ENCODE measurements around the gene FADS2.

Gene FADS2

DNA sequence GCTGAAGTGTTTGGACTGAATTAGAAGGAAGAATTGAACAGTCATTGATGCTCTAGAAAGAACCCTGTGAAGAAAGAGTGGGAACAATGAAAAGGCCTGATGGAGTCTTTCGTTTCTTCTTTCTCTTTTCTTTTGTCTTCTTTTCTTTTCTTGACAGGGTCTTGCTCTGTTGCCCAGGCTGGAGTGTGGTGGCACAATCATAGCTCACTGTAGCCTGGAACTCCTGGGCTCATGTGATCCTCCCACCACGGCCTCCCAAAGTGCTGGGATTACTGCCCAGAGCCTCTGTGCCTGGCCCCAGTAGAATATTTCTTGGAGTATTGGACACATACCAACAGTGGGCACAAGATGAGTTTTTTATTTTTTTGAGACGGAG is 34.3 kb upstream of the FADS2 start:
- H3K27me3 ChIP-seq (ENCODE audit: control insufficient read depth, low read length): no peaks in the 10 kb centered on the region
- H3K36me3 ChIP-seq (ENCODE audit: control insufficient read depth, low read length): peaks cover 78% of the 10 kb centered on the region
- H3K4me3 ChIP-seq (ENCODE audit: low read length): peak overlapping the region; percentile 92
- H3F3A ChIP-seq (ENCODE audit: control insufficient read depth, insufficient read depth): peaks cover 11% of the 10 kb centered on the region
- no peak for TF ChIP-seq EZH2phosphoT487 (IDR thresholded peaks at IDR 0.05; ENCODE audit: borderline replicate concordance, low read length)
- TF ChIP-seq, protein P1, sequence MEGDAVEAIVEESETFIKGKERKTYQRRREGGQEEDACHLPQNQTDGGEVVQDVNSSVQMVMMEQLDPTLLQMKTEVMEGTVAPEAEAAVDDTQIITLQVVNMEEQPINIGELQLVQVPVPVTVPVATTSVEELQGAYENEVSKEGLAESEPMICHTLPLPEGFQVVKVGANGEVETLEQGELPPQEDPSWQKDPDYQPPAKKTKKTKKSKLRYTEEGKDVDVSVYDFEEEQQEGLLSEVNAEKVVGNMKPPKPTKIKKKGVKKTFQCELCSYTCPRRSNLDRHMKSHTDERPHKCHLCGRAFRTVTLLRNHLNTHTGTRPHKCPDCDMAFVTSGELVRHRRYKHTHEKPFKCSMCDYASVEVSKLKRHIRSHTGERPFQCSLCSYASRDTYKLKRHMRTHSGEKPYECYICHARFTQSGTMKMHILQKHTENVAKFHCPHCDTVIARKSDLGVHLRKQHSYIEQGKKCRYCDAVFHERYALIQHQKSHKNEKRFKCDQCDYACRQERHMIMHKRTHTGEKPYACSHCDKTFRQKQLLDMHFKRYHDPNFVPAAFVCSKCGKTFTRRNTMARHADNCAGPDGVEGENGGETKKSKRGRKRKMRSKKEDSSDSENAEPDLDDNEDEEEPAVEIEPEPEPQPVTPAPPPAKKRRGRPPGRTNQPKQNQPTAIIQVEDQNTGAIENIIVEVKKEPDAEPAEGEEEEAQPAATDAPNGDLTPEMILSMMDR (IDR thresholded peaks at IDR 0.05; ENCODE audit: low read depth, low read length, poor library complexity, severe bottlenecking): no peak
- peaks cover 44% of the 10 kb centered on the region for H3K4me1 ChIP-seq (ENCODE audit: control insufficient read depth, low read length)
- no peaks in the 10 kb centered on the region for H3K9me2 ChIP-seq (replicated peaks; ENCODE audit: control insufficient read depth, low read length)
- H3K4me2 ChIP-seq (ENCODE audit: low read length): peak overlapping the region; percentile 74
- peaks cover 26% of the 10 kb centered on the region for H4K20me1 ChIP-seq (ENCODE audit: control insufficient read depth, insufficient read depth, low read depth, low read length)
- peaks cover 95% of the 10 kb centered on the region for H3K79me2 ChIP-seq (ENCODE audit: control insufficient read depth, low read length)
- H3K9me3 ChIP-seq (ENCODE audit: control insufficient read depth, insufficient read depth, low read length): no peaks in the 10 kb centered on the region
- peak overlapping the region; percentile 71 for H3K27ac ChIP-seq (ENCODE audit: low read depth, low read length)

DNA sequence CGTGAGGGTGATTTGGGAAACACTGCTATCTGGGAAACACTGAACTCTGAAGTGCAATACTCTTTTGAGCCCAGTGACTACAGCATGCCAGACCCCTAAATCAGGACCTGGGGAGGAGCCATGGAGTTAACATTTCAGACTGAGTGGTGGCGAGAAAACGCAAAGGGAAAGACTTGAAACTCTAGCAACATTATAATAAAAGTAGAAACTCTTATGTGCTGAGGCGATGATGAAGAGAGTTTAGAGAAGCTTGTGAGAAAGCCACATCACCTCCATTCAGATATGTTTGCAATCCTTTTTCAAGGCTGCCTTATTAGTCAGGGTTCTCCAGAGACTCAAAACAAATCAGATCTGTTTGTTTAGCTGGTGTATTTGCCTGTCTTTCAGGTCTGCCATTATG is 33.5 kb upstream of the FADS2 start:
- no peaks in the 10 kb centered on the region for H3K9me2 ChIP-seq (replicated peaks; ENCODE audit: control insufficient read depth, low read length)
- H3K4me1 ChIP-seq (ENCODE audit: control insufficient read depth, low read length): peaks cover 44% of the 10 kb centered on the region
- peak overlapping the region; percentile 74 for H3K4me2 ChIP-seq (ENCODE audit: low read length)
- peaks cover 11% of the 10 kb centered on the region for H3F3A ChIP-seq (ENCODE audit: control insufficient read depth, insufficient read depth)
- no peak for TF ChIP-seq EZH2phosphoT487 (IDR thresholded peaks at IDR 0.05; ENCODE audit: borderline replicate concordance, low read length)
- TF ChIP-seq, protein P1 (IDR thresholded peaks at IDR 0.05; ENCODE audit: low read depth, low read length, poor library complexity, severe bottlenecking): no peak
- H3K9me3 ChIP-seq (ENCODE audit: control insufficient read depth, insufficient read depth, low read length): no peaks in the 10 kb centered on the region
- peaks cover 76% of the 10 kb centered on the region for H3K36me3 ChIP-seq (ENCODE audit: control insufficient read depth, low read length)
- peaks cover 98% of the 10 kb centered on the region for H3K79me2 ChIP-seq (ENCODE audit: control insufficient read depth, low read length)
- peaks cover 26% of the 10 kb centered on the region for H4K20me1 ChIP-seq (ENCODE audit: control insufficient read depth, insufficient read depth, low read depth, low read length)
- peak overlapping the region; percentile 92 for H3K4me3 ChIP-seq (ENCODE audit: low read length)
- H3K27me3 ChIP-seq (ENCODE audit: control insufficient read depth, low read length): no peaks in the 10 kb centered on the region
- H3K27ac ChIP-seq (ENCODE audit: low read depth, low read length): no peak overlapping the region

DNA sequence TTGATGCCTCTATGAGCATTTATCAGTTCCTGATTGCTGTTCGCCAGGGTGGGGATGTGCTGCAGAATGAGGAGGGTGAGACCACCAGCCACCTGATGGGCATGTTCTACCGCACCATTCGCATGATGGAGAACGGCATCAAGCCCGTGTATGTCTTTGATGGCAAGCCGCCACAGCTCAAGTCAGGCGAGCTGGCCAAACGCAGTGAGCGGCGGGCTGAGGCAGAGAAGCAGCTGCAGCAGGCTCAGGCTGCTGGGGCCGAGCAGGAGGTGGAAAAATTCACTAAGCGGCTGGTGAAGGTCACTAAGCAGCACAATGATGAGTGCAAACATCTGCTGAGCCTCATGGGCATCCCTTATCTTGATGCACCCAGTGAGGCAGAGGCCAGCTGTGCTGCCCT is 32.6 kb upstream of the FADS2 start:
- Histone ChIP-seq H3K27me3 (ENCODE audit: control insufficient read depth, low read length) (no peaks in the 10 kb centered on the region), H3K79me2 (ENCODE audit: control insufficient read depth, low read length) (peaks cover 98% of the 10 kb centered on the region), H3K36me3 (ENCODE audit: control insufficient read depth, low read length) (peaks cover 76% of the 10 kb centered on the region), H3K27ac (ENCODE audit: low read depth, low read length) (no peak overlapping the region), H3K9me3 (ENCODE audit: control insufficient read depth, insufficient read depth, low read length) (no peaks in the 10 kb centered on the region), H3K4me3 (ENCODE audit: low read length) (no peak overlapping the region; the same call in 1 of the 2 replicates), H3K9me2 (replicated peaks; ENCODE audit: control insufficient read depth, low read length) (no peaks in the 10 kb centered on the region), H3F3A (ENCODE audit: control insufficient read depth, insufficient read depth) (peaks cover 11% of the 10 kb centered on the region), H4K20me1 (ENCODE audit: control insufficient read depth, insufficient read depth, low read depth, low read length) (peaks cover 26% of the 10 kb centered on the region), H3K4me2 (ENCODE audit: low read length) (peak overlapping the region; percentile 74; the same call in 1 of the 2 replicates), H3K4me1 (ENCODE audit: control insufficient read depth, low read length) (peaks cover 44% of the 10 kb centered on the region)
- TF ChIP-seq, protein P1 (IDR thresholded peaks at IDR 0.05; ENCODE audit: low read depth, low read length, poor library complexity, severe bottlenecking): no peak
- TF ChIP-seq EZH2phosphoT487 (IDR thresholded peaks at IDR 0.05; ENCODE audit: borderline replicate concordance, low read length): no peak
